Neural progenitor cell (in vitro differentiated cells): ENCODE results near the gene PEX16. TPM values are rescaled to one million over a fixed set of nuclear protein-coding genes. Genes with fewer than 3 reads are reported as not detected.

Experiments
- DNase-seq: peaks from one replicate; pipeline ENCODE4 v3.0.0-alpha.2; 2016; ENCODE audit warnings: low spot score
- H2AFZ ChIP-seq: fragments of 200-600 bp; sonication (generic); replicated peaks from 2 replicates; pipeline ENCODE4 v1.6.1; 2016; ENCODE audit warnings: antibody characterized with exemption
- H3F3A ChIP-seq: fragments of 200-600 bp; sonication (generic); 2 replicates; pipeline ENCODE4 v1.6.1; 2016; ENCODE audit warnings: antibody characterized with exemption, low read depth
- H3K27ac ChIP-seq: fragments of 200-600 bp; sonication (generic); 2 replicates; pipeline ENCODE4 v1.5.1; 2016; ENCODE audit warnings: mild to moderate bottlenecking
- H3K27me3 ChIP-seq: fragments of 200-600 bp; sonication (generic); 2 replicates; pipeline ENCODE4 v1.6.1; 2016; ENCODE audit warnings: mild to moderate bottlenecking, moderate library complexity
- H3K36me3 ChIP-seq: fragments of 200-600 bp; sonication (generic); 2 replicates; pipeline ENCODE4 v1.5.1; 2016
- H3K4me1 ChIP-seq: fragments of 200-600 bp; sonication (generic); 2 replicates; pipeline ENCODE4 v1.6.1; 2016; ENCODE audit warnings: mixed run types
- H3K4me2 ChIP-seq: fragments of 200-600 bp; sonication (generic); 2 replicates; pipeline ENCODE4 v1.6.1; 2016
- H3K4me3 ChIP-seq: fragments of 200-600 bp; sonication (generic); 2 replicates; pipeline ENCODE4 v1.5.1; 2016
- H3K79me2 ChIP-seq: fragments of 200-600 bp; sonication (generic); 2 replicates; pipeline ENCODE4 v1.6.1; 2016; ENCODE audit warnings: low read depth
- H3K9ac ChIP-seq: fragments of 200-600 bp; sonication (generic); 2 replicates; pipeline ENCODE4 v1.6.1; 2016
- H3K9me3 ChIP-seq: fragments of 200-600 bp; sonication (generic); 2 replicates; pipeline ENCODE4 v1.5.1; 2016; ENCODE audit warnings: low read depth
- H4K20me1 ChIP-seq: fragments of 200-600 bp; sonication (generic); 2 replicates; pipeline ENCODE4 v1.6.1; 2016; ENCODE audit warnings: low read depth
- H3K27ac Mint-ChIP-seq: 3 replicates; pipeline ENCODE4 v1.8.0; 2021; ENCODE audit warnings: mixed read lengths
- H3K27me3 Mint-ChIP-seq: 2 replicates; pipeline ENCODE4 v1.8.0; 2022; ENCODE audit warnings: low read depth, mild to moderate bottlenecking, inconsistent platforms, moderate library complexity, mixed read lengths; ENCODE audit not compliant: insufficient read depth
- H3K36me3 Mint-ChIP-seq: 3 replicates; pipeline ENCODE4 v1.8.0; 2021; ENCODE audit warnings: mixed read lengths
- H3K4me1 Mint-ChIP-seq: 3 replicates; pipeline ENCODE4 v1.8.0; 2021; ENCODE audit warnings: mixed read lengths
- H3K4me3 Mint-ChIP-seq: 3 replicates; pipeline ENCODE4 v1.8.0; 2021; ENCODE audit warnings: mild to moderate bottlenecking, moderate library complexity, mixed read lengths
- H3K9me3 Mint-ChIP-seq: 3 replicates; pipeline ENCODE4 v1.8.0; 2020; ENCODE audit warnings: mixed read lengths
- CTCF ChIP-seq: fragments of 200-600 bp; sonication (generic); IDR thresholded peaks from 2 replicates; pipeline ENCODE4 v1.5.1; 2017; ENCODE audit warnings: antibody characterized with exemption, mild to moderate bottlenecking
- EZH2 ChIP-seq: fragments of 200-600 bp; sonication (generic); IDR thresholded peaks from 2 replicates; pipeline ENCODE4 v1.6.1; 2017; ENCODE audit warnings: antibody characterized with exemption, mild to moderate bottlenecking, moderate library complexity
- EZH2phosphoT487 ChIP-seq: fragments of 200-600 bp; sonication (generic); IDR thresholded peaks from 2 replicates; pipeline ENCODE4 v1.6.1; 2017; ENCODE audit warnings: antibody characterized with exemption
- total RNA-seq: library from RNA; depleted of rRNA; stranded (reverse); fragments of >200 nt; gene quantifications from 2 replicates; pipeline ENCODE4 v1.2.3, GENCODE V29; 2015; ENCODE audit warnings: low replicate concordance

Gene PEX16
- total RNA-seq, 1 donor from 2014 or later, result 11.6 TPM

GRCh38 chr11:45934580-45935318 lies 17.1 kb upstream of the PEX16 start:
- Histone ChIP-seq H3K9ac (no peak overlapping the region), H3F3A (peaks cover 10% of the 10 kb centered on the region), H2AFZ (no peak overlapping the region), H3K4me3 (no peak overlapping the region), H3K27ac (no peak overlapping the region), H3K4me2 (no peak overlapping the region), H3K36me3 (no peaks in the 10 kb centered on the region), H3K4me1 (no peaks in the 10 kb centered on the region), H4K20me1 (peaks cover 8% of the 10 kb centered on the region), H3K27me3 (no peaks in the 10 kb centered on the region), H3K9me3 (no peaks in the 10 kb centered on the region), H3K79me2 (no peaks in the 10 kb centered on the region)
- Mint-ChIP-seq H3K4me1 (no peaks in the 10 kb centered on the region), H3K27ac (no peak overlapping the region), H3K27me3 (peaks cover 9% of the 10 kb centered on the region), H3K4me3 (no peak overlapping the region), H3K36me3 (peaks cover 8% of the 10 kb centered on the region), H3K9me3 (no peaks in the 10 kb centered on the region)
- DNase-seq, result no peak
- TF ChIP-seq EZH2phosphoT487 (no peak), CTCF (no peak), EZH2 (no peak)

- Histone ChIP-seq H4K20me1 (peaks cover 6% of the 10 kb centered on the region), H2AFZ (no peak overlapping the region), H3K4me3 (no peak overlapping the region), H3K79me2 (no peaks in the 10 kb centered on the region), H3K4me2 (no peak overlapping the region), H3K27me3 (no peaks in the 10 kb centered on the region), H3K36me3 (no peaks in the 10 kb centered on the region), H3K9ac (no peak overlapping the region), H3K4me1 (no peaks in the 10 kb centered on the region), H3K9me3 (no peaks in the 10 kb centered on the region), H3K27ac (no peak overlapping the region), H3F3A (peaks cover 10% of the 10 kb centered on the region)
- Mint-ChIP-seq H3K27me3 (peaks cover 9% of the 10 kb centered on the region), H3K4me3 (no peak overlapping the region), H3K36me3 (peaks cover 8% of the 10 kb centered on the region), H3K27ac (no peak overlapping the region), H3K9me3 (no peaks in the 10 kb centered on the region), H3K4me1 (no peaks in the 10 kb centered on the region)
- DNase-seq, result no peak
- no peak for TF ChIP-seq EZH2
- TF ChIP-seq EZH2phosphoT487, result no peak
- no peak for TF ChIP-seq CTCF
Measured at GRCh38 chr11:45933846-45934579, 16.3 kb upstream of the PEX16 start.

- no peak overlapping the region for H3K4me3 ChIP-seq
- Mint-ChIP-seq H3K36me3 (peaks cover 5% of the 10 kb centered on the region), H3K27ac (no peak overlapping the region), H3K9me3 (no peaks in the 10 kb centered on the region), H3K4me3 (no peak overlapping the region), H3K27me3 (peaks cover 9% of the 10 kb centered on the region), H3K4me1 (no peaks in the 10 kb centered on the region)
- peaks cover 6% of the 10 kb centered on the region for H4K20me1 ChIP-seq
- no peak overlapping the region for H3K9ac ChIP-seq
- H3K9me3 ChIP-seq, result no peaks in the 10 kb centered on the region
- H3F3A ChIP-seq, result peaks cover 10% of the 10 kb centered on the region
- TF ChIP-seq CTCF (no peak), EZH2phosphoT487 (no peak), EZH2 (no peak)
- H3K4me2 ChIP-seq, result no peak overlapping the region
- H2AFZ ChIP-seq, result no peak overlapping the region
- no peaks in the 10 kb centered on the region for H3K79me2 ChIP-seq
- no peaks in the 10 kb centered on the region for H3K27me3 ChIP-seq
- H3K27ac ChIP-seq, result no peak overlapping the region
- H3K36me3 ChIP-seq, result no peaks in the 10 kb centered on the region
- DNase-seq, result no peak
- no peaks in the 10 kb centered on the region for H3K4me1 ChIP-seq
Measured at GRCh38 chr11:45933131-45933831, 15.6 kb upstream of the PEX16 start.
